Activated CD4-positive, alpha-beta T cell treated with anti-CD3 and anti-CD28 coated beads, Interleukin-2, amount 10 ng/mL, durations not matched to agents 7 days and 5 days (primary cell): Measurements from ENCODE around the gene SMC1B. TPM values are rescaled to one million over a fixed set of nuclear protein-coding genes. Genes with fewer than 3 reads are reported as not detected.
A peak's percentile ranks its signal among the peaks of the same experiment; 100 is the strongest.
"Not testable (repeated sequence)": the region's sequence is repeated elsewhere in the genome, so short reads cannot be mapped to it uniquely, and the experiment has no call there.

Experiments
- CTCF ChIA-PET: fragments of 350-600 bp; sonication (Branson Sonifier 250); formaldehyde crosslinking; loops from one replicate; lab custom pipeline; 2021; ENCODE audit warnings: antibody characterized with exemption; lab: Charles Lee
- POLR2A ChIA-PET: fragments of 350-600 bp; sonication (Branson Sonifier 250); formaldehyde crosslinking; loops from one replicate; lab custom pipeline; 2021; ENCODE audit warnings: antibody characterized with exemption; lab: Charles Lee
- DNase-seq: peaks from one replicate; pipeline ENCODE4 v3.0.0-alpha.2; 2020
- H3K27ac Mint-ChIP-seq: one replicate; pipeline ENCODE4 v1.8.0; 2021; ENCODE audit warnings: mild to moderate bottlenecking, moderate library complexity, mixed read lengths
- H3K27me3 Mint-ChIP-seq: one replicate; pipeline ENCODE4 v1.8.0; 2021; ENCODE audit warnings: mixed read lengths
- H3K36me3 Mint-ChIP-seq: one replicate; pipeline ENCODE4 v1.8.0; 2021; ENCODE audit warnings: low read depth, mixed read lengths
- H3K4me1 Mint-ChIP-seq: one replicate; pipeline ENCODE4 v1.8.0; 2021; ENCODE audit warnings: mixed read lengths
- H3K4me3 Mint-ChIP-seq: one replicate; pipeline ENCODE4 v1.8.0; 2021; ENCODE audit warnings: mild to moderate bottlenecking, moderate library complexity, mixed read lengths
- H3K9me3 Mint-ChIP-seq: one replicate; pipeline ENCODE4 v1.8.0; 2021; ENCODE audit warnings: mixed read lengths
- total RNA-seq, 2 experiments: library from RNA; stranded (reverse); gene quantifications; one replicate each; pipeline ENCODE4 v1.2.3, GENCODE V29; 2021

SMC1B gene
- total RNA-seq, 2 experiments from 2014 or later: 0.58 to 0.64 TPM

- no peaks in the 10 kb centered on the region for H3K9me3 Mint-ChIP-seq
Measured at GRCh38 chr22:45335021-45335818, 78.2 kb downstream of the SMC1B start.

GRCh38 chr22:45334528-45334927 lies 78.9 kb downstream of the SMC1B start:
- H3K4me3 Mint-ChIP-seq: no peak overlapping the region
- POLR2A ChIA-PET: no interaction called here
- H3K36me3 Mint-ChIP-seq: peaks cover 45% of the 10 kb centered on the region
- no peak overlapping the region for H3K27ac Mint-ChIP-seq
- peaks cover 30% of the 10 kb centered on the region for H3K4me1 Mint-ChIP-seq
- CTCF ChIA-PET: interaction anchor here (2.0 kb wide), 1 partner anchor 11 kb away, joined by 10 read pairs; no protein-coding TSS in a partner anchor
- H3K9me3 Mint-ChIP-seq: no peaks in the 10 kb centered on the region
- DNase-seq: no peak
- no peaks in the 10 kb centered on the region for H3K27me3 Mint-ChIP-seq

More at GRCh38 chr22:45335021-45335818, 78.2 kb downstream of the SMC1B start:
- POLR2A ChIA-PET: no interaction called here
- Mint-ChIP-seq H3K4me1 (peaks cover 31% of the 10 kb centered on the region), H3K36me3 (peaks cover 52% of the 10 kb centered on the region), H3K27ac (no peak overlapping the region), H3K4me3 (no peak overlapping the region), H3K27me3 (no peaks in the 10 kb centered on the region)
- no peak for DNase-seq
- CTCF ChIA-PET: interaction anchor here (2.0 kb wide), 1 partner anchor 12 kb away, joined by 10 read pairs; no protein-coding TSS in a partner anchor

DNA sequence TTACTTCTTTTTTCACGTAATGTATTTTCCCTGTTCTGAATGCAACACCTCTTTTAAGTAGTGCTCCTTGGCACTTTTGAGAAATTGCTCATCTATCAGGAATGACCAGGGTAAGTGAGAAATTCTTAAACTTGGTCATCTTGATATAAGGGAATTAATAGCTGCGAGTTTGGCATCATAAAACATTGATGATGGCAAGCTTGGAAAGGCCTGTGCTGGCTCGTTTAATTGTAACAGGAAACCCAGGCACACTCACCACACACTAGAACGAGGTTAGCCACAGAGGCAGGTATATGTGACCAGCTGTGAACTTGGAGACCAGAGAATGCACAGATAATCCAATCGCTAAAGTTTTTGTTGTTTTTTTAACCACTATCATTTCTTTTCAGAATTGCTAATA lies 79.3 kb downstream of the SMC1B start:
- Mint-ChIP-seq H3K4me3 (no peak overlapping the region), H3K9me3 (no peaks in the 10 kb centered on the region), H3K4me1 (peaks cover 30% of the 10 kb centered on the region), H3K27me3 (no peaks in the 10 kb centered on the region), H3K36me3 (peaks cover 49% of the 10 kb centered on the region), H3K27ac (no peak overlapping the region)
- ChIA-PET CTCF (interaction anchor here (2.0 kb wide), 1 partner anchor 10 kb away, joined by 10 read pairs; no protein-coding TSS in a partner anchor), POLR2A (no interaction called here)
- DNase-seq: peak; percentile 30

- Mint-ChIP-seq H3K27me3 (no peaks in the 10 kb centered on the region), H3K9me3 (no peaks in the 10 kb centered on the region), H3K4me3 (no peak overlapping the region), H3K4me1 (peaks cover 26% of the 10 kb centered on the region), H3K27ac (no peak overlapping the region), H3K36me3 (peaks cover 53% of the 10 kb centered on the region)
- POLR2A ChIA-PET: no interaction called here
- CTCF ChIA-PET: interaction anchor here (0.6 to 1.5 kb wide), 3 partner anchors 9 to 59 kb away, joined by 3 to 4 read pairs (median 3); no protein-coding TSS in a partner anchor
- DNase-seq: no peak
Measured at GRCh38 chr22:45332001-45332400, 81.4 kb downstream of the SMC1B start.

DNA sequence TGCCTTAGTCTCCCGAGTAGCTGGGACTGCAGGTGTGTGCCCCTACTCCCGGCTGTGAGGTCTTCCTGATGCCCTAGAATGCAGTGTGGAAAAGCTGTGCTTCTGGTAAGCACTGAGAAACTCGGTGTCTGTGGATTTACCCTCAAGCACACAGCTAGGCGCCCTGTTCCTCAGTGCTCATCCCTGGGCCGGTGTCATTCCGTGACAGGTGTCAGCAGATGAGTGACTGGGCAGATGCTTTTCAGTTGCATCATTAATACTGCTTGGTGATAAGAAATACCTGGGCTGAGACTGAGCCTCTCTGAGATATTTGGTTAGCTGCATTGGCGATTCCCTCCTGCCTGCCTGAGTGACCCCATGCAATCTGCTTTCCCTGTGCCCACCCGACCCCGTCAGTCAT lies 81.9 kb downstream of the SMC1B start:
- peaks cover 21% of the 10 kb centered on the region for H3K4me1 Mint-ChIP-seq
- H3K9me3 Mint-ChIP-seq: no peaks in the 10 kb centered on the region
- no peak overlapping the region for H3K27ac Mint-ChIP-seq
- peaks cover 47% of the 10 kb centered on the region for H3K36me3 Mint-ChIP-seq
- CTCF ChIA-PET: interaction anchor here (0.9 to 1.5 kb wide), 2 partner anchors 9 to 21 kb away, joined by 3 to 4 read pairs; no protein-coding TSS in a partner anchor
- no peak overlapping the region for H3K4me3 Mint-ChIP-seq
- POLR2A ChIA-PET: no interaction called here
- H3K27me3 Mint-ChIP-seq: no peaks in the 10 kb centered on the region
- no peak for DNase-seq

- no peak overlapping the region for H3K27ac Mint-ChIP-seq
- CTCF ChIA-PET: no interaction called here
- peaks cover 19% of the 10 kb centered on the region for H3K4me1 Mint-ChIP-seq
- no peaks in the 10 kb centered on the region for H3K27me3 Mint-ChIP-seq
- no peak for DNase-seq
- POLR2A ChIA-PET: no interaction called here
- no peak overlapping the region for H3K4me3 Mint-ChIP-seq
- peaks cover 47% of the 10 kb centered on the region for H3K36me3 Mint-ChIP-seq
- no peaks in the 10 kb centered on the region for H3K9me3 Mint-ChIP-seq
Measured at GRCh38 chr22:45330548-45330947, 82.9 kb downstream of the SMC1B start.

GRCh38 chr22:45329530-45329936 lies 83.9 kb downstream of the SMC1B start:
- no peaks in the 10 kb centered on the region for H3K27me3 Mint-ChIP-seq
- H3K36me3 Mint-ChIP-seq: peaks cover 51% of the 10 kb centered on the region
- ChIA-PET POLR2A (no interaction called here), CTCF (no interaction called here)
- no peaks in the 10 kb centered on the region for H3K9me3 Mint-ChIP-seq
- H3K27ac Mint-ChIP-seq: no peak overlapping the region
- H3K4me3 Mint-ChIP-seq: no peak overlapping the region
- H3K4me1 Mint-ChIP-seq: peaks cover 19% of the 10 kb centered on the region
- no peak for DNase-seq

DNA sequence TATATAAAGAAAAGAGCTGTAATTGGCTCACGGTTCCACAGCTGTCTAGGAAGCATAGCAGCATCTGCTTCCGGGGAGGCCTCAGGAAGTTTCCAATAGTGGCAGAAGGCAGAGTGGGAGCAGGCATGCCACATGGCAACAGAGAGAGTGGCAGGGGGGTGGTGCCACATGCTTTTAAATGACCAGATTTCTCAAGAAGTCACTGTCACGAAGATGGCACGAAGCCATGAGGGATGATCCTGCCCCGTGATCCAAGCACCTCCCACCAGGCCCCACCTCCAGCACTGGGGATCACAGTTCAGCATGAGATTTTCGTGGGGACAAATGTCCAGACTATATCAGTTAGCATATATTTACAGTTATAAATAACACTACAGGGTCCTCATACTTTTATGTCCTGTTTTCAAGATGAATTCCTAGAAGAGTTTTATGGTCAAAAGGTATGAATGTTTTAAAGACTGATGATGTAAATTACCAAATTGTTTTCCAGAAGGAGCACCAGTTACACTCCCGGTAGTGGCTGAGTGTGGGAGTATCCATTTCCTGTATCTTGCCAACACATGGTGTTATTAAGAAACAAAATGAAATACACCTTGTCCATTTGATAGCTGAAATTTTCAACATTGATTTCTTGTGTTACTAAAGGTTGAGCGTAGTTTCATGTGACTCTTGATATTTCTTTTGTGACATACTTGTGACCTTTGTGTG lies 84.4 kb downstream of the SMC1B start:
- no peak for DNase-seq
- no peak overlapping the region for H3K27ac Mint-ChIP-seq
- H3K36me3 Mint-ChIP-seq: peaks cover 52% of the 10 kb centered on the region
- no peaks in the 10 kb centered on the region for H3K9me3 Mint-ChIP-seq
- H3K27me3 Mint-ChIP-seq: no peaks in the 10 kb centered on the region
- ChIA-PET POLR2A (no interaction called here), CTCF (no interaction called here)
- no peak overlapping the region for H3K4me3 Mint-ChIP-seq
- H3K4me1 Mint-ChIP-seq: peaks cover 17% of the 10 kb centered on the region

- H3K27ac Mint-ChIP-seq, H3K27me3 Mint-ChIP-seq, H3K4me3 Mint-ChIP-seq, POLR2A ChIA-PET, DNase-seq, H3K9me3 Mint-ChIP-seq, CTCF ChIA-PET: not testable (repeated sequence)
- H3K4me1 Mint-ChIP-seq: peaks cover 19% of the 10 kb centered on the region
- peaks cover 59% of the 10 kb centered on the region for H3K36me3 Mint-ChIP-seq
Measured at GRCh38 chr22:45328261-45328660, 85.1 kb downstream of the SMC1B start.

GRCh38 chr22:45324311-45324711 lies 89.1 kb downstream of the SMC1B start:
- no peak for DNase-seq
- Mint-ChIP-seq H3K4me3 (peak overlapping the region; percentile 26), H3K27me3 (no peaks in the 10 kb centered on the region), H3K36me3 (peaks cover 64% of the 10 kb centered on the region), H3K27ac (peak overlapping the region; percentile 36), H3K9me3 (no peaks in the 10 kb centered on the region), H3K4me1 (peaks cover 48% of the 10 kb centered on the region)
- ChIA-PET POLR2A (no interaction called here), CTCF (interaction anchor here (1.0 to 2.2 kb wide), 4 partner anchors 10 to 40 kb away, joined by 3 to 10 read pairs (median 4); no protein-coding TSS in a partner anchor)

DNA sequence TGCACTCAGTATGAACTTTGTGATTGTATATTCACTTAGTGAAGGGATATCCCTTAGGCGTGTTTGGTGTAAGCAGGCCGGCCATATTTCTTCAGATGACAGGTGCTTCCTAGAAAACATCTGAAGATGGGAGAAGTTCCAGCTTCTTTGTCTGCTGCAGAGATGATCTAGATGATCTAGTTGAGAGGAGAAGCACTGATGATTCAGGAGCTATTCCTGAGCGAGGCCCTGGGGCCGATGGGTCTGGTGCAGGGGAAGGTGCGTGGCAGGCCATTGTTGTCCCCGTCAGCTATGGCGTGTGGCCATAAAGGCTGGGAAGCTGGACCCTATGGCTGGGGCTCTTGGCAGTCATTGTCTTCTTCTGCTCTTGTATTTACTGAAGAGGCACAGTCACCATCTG lies 89.7 kb downstream of the SMC1B start:
- no peak for DNase-seq
- ChIA-PET POLR2A (no interaction called here), CTCF (interaction anchor here (1.0 to 2.2 kb wide), 5 partner anchors 10 to 41 kb away, joined by 3 to 10 read pairs (median 4); no protein-coding TSS in a partner anchor)
- Mint-ChIP-seq H3K4me3 (peak overlapping the region; percentile 57), H3K36me3 (peaks cover 58% of the 10 kb centered on the region), H3K4me1 (peaks cover 53% of the 10 kb centered on the region), H3K9me3 (no peaks in the 10 kb centered on the region), H3K27me3 (no peaks in the 10 kb centered on the region), H3K27ac (no peak overlapping the region)

DNA sequence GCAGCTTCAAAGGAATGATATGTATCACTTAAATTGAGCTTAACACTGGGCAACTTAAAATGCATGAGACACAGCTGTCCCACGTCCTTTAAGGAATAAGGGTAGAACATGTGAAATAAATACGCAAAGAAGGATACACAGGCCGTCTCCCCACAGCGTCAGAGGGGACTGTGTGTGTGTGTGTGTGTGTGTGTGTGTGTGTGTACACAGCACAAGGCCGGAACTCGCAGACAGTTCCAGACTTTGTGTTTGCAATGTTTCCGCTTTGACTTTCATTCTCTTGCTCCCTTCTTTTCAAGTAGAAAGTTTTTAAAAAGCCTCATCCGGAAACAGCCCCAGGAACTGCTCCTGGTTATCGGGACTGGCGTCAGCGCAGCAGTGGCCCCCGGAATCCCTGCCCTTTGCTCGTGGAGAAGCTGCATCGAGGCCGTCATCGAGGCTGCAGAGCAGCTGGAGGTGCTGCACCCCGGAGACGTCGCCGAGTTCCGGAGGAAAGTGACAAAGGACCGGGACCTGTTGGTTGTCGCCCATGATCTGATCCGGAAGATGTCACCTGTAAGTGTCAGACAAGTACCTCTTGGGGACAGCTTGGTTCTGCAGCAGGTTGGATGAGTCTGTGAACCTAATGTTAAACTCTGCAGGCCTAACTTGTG lies 90.4 kb downstream of the SMC1B start:
- peak overlapping the region; percentile 57 for H3K4me3 Mint-ChIP-seq
- ChIA-PET CTCF (interaction anchor here (0.6 to 2.2 kb wide), 6 partner anchors 9 to 52 kb away, joined by 3 to 10 read pairs (median 4); no protein-coding TSS in a partner anchor), POLR2A (no interaction called here)
- DNase-seq: no peak
- peaks cover 56% of the 10 kb centered on the region for H3K36me3 Mint-ChIP-seq
- H3K4me1 Mint-ChIP-seq: peaks cover 60% of the 10 kb centered on the region
- H3K27ac Mint-ChIP-seq: peak overlapping the region; percentile 62
- no peaks in the 10 kb centered on the region for H3K27me3 Mint-ChIP-seq
- no peaks in the 10 kb centered on the region for H3K9me3 Mint-ChIP-seq
